ENCODE data around the gene MOGAT2. TPM values are rescaled to one million over a fixed set of nuclear protein-coding genes. Genes with fewer than 3 reads are reported as not detected.
A peak's percentile ranks its signal among the peaks of the same experiment; 100 is the strongest.

MOGAT2 gene
- total RNA-seq, 1 experiment from 2014 or later: 0.08 TPM

GRCh38 chr11:75697906-75698581, 19.6 kb upstream of the MOGAT2 start:
- Histone ChIP-seq H3K27me3 (ENCODE audit: control insufficient read depth, insufficient read depth, low read length) (0 out of 2 replicates have a peak, but pooled peaks cover 3% of the 10 kb centered on the region), H3K4me1 (ENCODE audit: control insufficient read depth, insufficient read depth, low read length) (no peaks in the 10 kb centered on the region), H3K36me3 (ENCODE audit: control insufficient read depth, insufficient read depth, low read length) (no peaks in the 10 kb centered on the region), H3K27ac (ENCODE audit: low read length) (no peak overlapping the region), H3K4me3 (ENCODE audit: low read depth in 2 of 2, low read length in 2 of 2) (no peak overlapping the region), H3K9me3 (ENCODE audit: control insufficient read depth, insufficient read depth, low read depth, low read length) (no peaks in the 10 kb centered on the region)
- no peak for DNase-seq (ENCODE audit: low read depth, low spot score)
- ChIA-PET CTCF (no interaction called here), POLR2A (interaction anchor here (0.6 kb wide), 1 partner anchor 12 kb away, joined by 4 read pairs; no protein-coding TSS in a partner anchor)
- peak; percentile 60; the same call in 1 of the 2 replicates for ATAC-seq
- intact Hi-C loops (cut with micrococcal nuclease; ENCODE audit: unreplicated experiment) (no loop called here), in situ Hi-C loops (cut with HindIII; ENCODE audit: low pct_unique_long_range_greater_than_20kb, low sequenced_read_pairs) (no loop called here)
- no TSS peak for BruUV-seq (replicated peaks)
- TF ChIP-seq SIN3A (IDR thresholded peaks at IDR 0.05; ENCODE audit: borderline replicate concordance, insufficient read depth, low read depth, low read length) (no peak), CTCF (IDR thresholded peaks at IDR 0.05) (no peak), POLR2AphosphoS5 (IDR thresholded peaks at IDR 0.05; ENCODE audit: low read depth, low read length) (no peak), TCF7L2 (IDR thresholded peaks at IDR 0.05; ENCODE audit: low read depth, low read length) (no peak), REST (IDR thresholded peaks at IDR 0.05; ENCODE audit: insufficient read depth in 1 of 2, low read depth in 2 of 2, low read length in 1 of 2) (no peak)

- no peak for ATAC-seq
- no peak overlapping the region for H3K27ac ChIP-seq (ENCODE audit: low read length)
- in situ Hi-C loops (cut with HindIII; ENCODE audit: low pct_unique_long_range_greater_than_20kb, low sequenced_read_pairs) (no loop called here), intact Hi-C loops (cut with micrococcal nuclease; ENCODE audit: unreplicated experiment) (no loop called here)
- no peaks in the 10 kb centered on the region for H3K36me3 ChIP-seq (ENCODE audit: control insufficient read depth, insufficient read depth, low read length)
- H3K4me3 ChIP-seq (ENCODE audit: low read depth in 2 of 2, low read length in 2 of 2): no peak overlapping the region
- TF ChIP-seq REST (IDR thresholded peaks at IDR 0.05; ENCODE audit: insufficient read depth in 1 of 2, low read depth in 2 of 2, low read length in 1 of 2) (no peak), TCF7L2 (IDR thresholded peaks at IDR 0.05; ENCODE audit: low read depth, low read length) (no peak), CTCF (IDR thresholded peaks at IDR 0.05) (no peak)
- H3K27me3 ChIP-seq (ENCODE audit: control insufficient read depth, insufficient read depth, low read length): 0 out of 2 replicates have a peak, but pooled peaks cover 3% of the 10 kb centered on the region
- H3K9me3 ChIP-seq (ENCODE audit: control insufficient read depth, insufficient read depth, low read depth, low read length): no peaks in the 10 kb centered on the region
- no TSS peak for BruUV-seq (replicated peaks)
- CTCF ChIA-PET: no interaction called here
- POLR2A ChIA-PET: no interaction called here
- no peak for DNase-seq (ENCODE audit: low read depth, low spot score)
- no peaks in the 10 kb centered on the region for H3K4me1 ChIP-seq (ENCODE audit: control insufficient read depth, insufficient read depth, low read length)
These were observed 16.7 kb upstream of the MOGAT2 start for GRCh38 chr11:75700940-75701339.

Data from Panc1 (cell line).